ENCODE measurements around the gene RBL2. TPM values are rescaled to one million over a fixed set of nuclear protein-coding genes. Genes with fewer than 3 reads are reported as not detected.

The RBL2 gene
- total RNA-seq, 1 donor from 2014 or later, result 38.0 TPM

- peak; percentile 40 for DNase-seq (ENCODE audit: low spot score)
These were observed 69.9 kb downstream of the RBL2 start for GRCh38 chr16:53503991-53504663.

GRCh38 chr16:53504665-53505064 is 70.4 kb downstream of the RBL2 start:
- Mint-ChIP-seq H3K9me3 (ENCODE audit: unreplicated experiment) (peaks cover 3% of the 10 kb centered on the region), H3K27ac (ENCODE audit: unreplicated experiment) (peak overlapping the region; percentile 97)

More at GRCh38 chr16:53503991-53504663, 69.9 kb downstream of the RBL2 start:
- Mint-ChIP-seq H3K36me3 (ENCODE audit: low read depth, unreplicated experiment) (peaks cover 4% of the 10 kb centered on the region), H3K4me1 (ENCODE audit: unreplicated experiment) (peaks cover 44% of the 10 kb centered on the region), H3K4me3 (ENCODE audit: unreplicated experiment) (peak overlapping the region; percentile 96), H3K27me3 (ENCODE audit: unreplicated experiment) (peaks cover 5% of the 10 kb centered on the region), H3K9me3 (ENCODE audit: unreplicated experiment) (peaks cover 3% of the 10 kb centered on the region), H3K27ac (ENCODE audit: unreplicated experiment) (peak overlapping the region; percentile 97)
- no peak for TF ChIP-seq CTCF (IDR thresholded peaks at IDR 0.05; ENCODE audit: unreplicated experiment)

DNA sequence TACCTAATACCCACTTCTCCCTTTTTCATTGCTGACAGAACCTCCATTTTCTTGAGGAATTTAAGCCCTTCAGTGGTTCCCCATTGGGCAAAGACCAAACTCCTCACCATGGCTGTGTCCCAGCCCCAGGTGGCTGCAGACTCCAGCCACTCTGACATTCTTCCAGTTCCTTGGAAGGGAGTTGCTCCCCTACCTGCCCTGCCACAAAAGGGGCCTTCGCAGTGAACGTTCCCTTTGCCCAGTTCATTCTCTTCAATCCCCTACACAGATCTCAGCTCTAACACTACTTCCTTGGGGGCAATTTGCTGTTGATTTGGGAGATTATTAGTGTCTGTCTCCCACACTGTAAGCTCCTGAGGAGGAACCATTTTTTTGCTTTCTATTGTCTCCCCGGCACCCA is 72.0 kb downstream of the RBL2 start:
- no peak for DNase-seq (ENCODE audit: low spot score)
- peak overlapping the region; percentile 21 for H3K27ac Mint-ChIP-seq (ENCODE audit: unreplicated experiment)
- H3K36me3 Mint-ChIP-seq (ENCODE audit: low read depth, unreplicated experiment), result peaks cover 4% of the 10 kb centered on the region
- TF ChIP-seq CTCF (IDR thresholded peaks at IDR 0.05; ENCODE audit: unreplicated experiment), result no peak
- H3K27me3 Mint-ChIP-seq (ENCODE audit: unreplicated experiment), result peaks cover 6% of the 10 kb centered on the region
- H3K4me1 Mint-ChIP-seq (ENCODE audit: unreplicated experiment), result peaks cover 51% of the 10 kb centered on the region
- peaks cover 3% of the 10 kb centered on the region for H3K9me3 Mint-ChIP-seq (ENCODE audit: unreplicated experiment)
- no peak overlapping the region for H3K4me3 Mint-ChIP-seq (ENCODE audit: unreplicated experiment)

More at GRCh38 chr16:53504665-53505064, 70.4 kb downstream of the RBL2 start:
- Mint-ChIP-seq H3K4me1 (ENCODE audit: unreplicated experiment) (peaks cover 45% of the 10 kb centered on the region), H3K36me3 (ENCODE audit: low read depth, unreplicated experiment) (peaks cover 4% of the 10 kb centered on the region), H3K4me3 (ENCODE audit: unreplicated experiment) (peak overlapping the region; percentile 96), H3K27me3 (ENCODE audit: unreplicated experiment) (peaks cover 5% of the 10 kb centered on the region)
- TF ChIP-seq CTCF (IDR thresholded peaks at IDR 0.05; ENCODE audit: unreplicated experiment), result no peak
- no peak for DNase-seq (ENCODE audit: low spot score)

GRCh38 chr16:53507464-53508179 is 73.4 kb downstream of the RBL2 start:
- no peak for TF ChIP-seq CTCF (IDR thresholded peaks at IDR 0.05; ENCODE audit: unreplicated experiment)
- peaks cover 1% of the 10 kb centered on the region for H3K27me3 Mint-ChIP-seq (ENCODE audit: unreplicated experiment)

More at GRCh38 chr16:53507464-53508179, 73.4 kb downstream of the RBL2 start:
- peaks cover 39% of the 10 kb centered on the region for H3K4me1 Mint-ChIP-seq (ENCODE audit: unreplicated experiment)
- no peak overlapping the region for H3K27ac Mint-ChIP-seq (ENCODE audit: unreplicated experiment)
- no peak for DNase-seq (ENCODE audit: low spot score)
- H3K4me3 Mint-ChIP-seq (ENCODE audit: unreplicated experiment), result no peak overlapping the region
- no peaks in the 10 kb centered on the region for H3K9me3 Mint-ChIP-seq (ENCODE audit: unreplicated experiment)
- H3K36me3 Mint-ChIP-seq (ENCODE audit: low read depth, unreplicated experiment), result peaks cover 3% of the 10 kb centered on the region

Data from endothelial cell (in vitro differentiated cells).